GM12891 (cell line): Measurements from ENCODE around the gene PARVB.

ENCODE experiments used
- POLR2A ChIP-seq: IDR thresholded peaks from 2 replicates; pipeline ENCODE4 v1.6.1; 2011; ENCODE audit warnings: low read depth, low read length, control low read depth
- POLR2AphosphoS5 ChIP-seq: IDR thresholded peaks from 2 replicates; pipeline ENCODE4 v1.6.1; 2011; ENCODE audit warnings: low read depth, low read length, control low read depth
- POU2F2 ChIP-seq: IDR thresholded peaks from 2 replicates; pipeline ENCODE4 v1.6.1; 2011; ENCODE audit warnings: low read depth, mild to moderate bottlenecking, control low read depth, low read length, moderate library complexity
- TAF1 ChIP-seq: IDR thresholded peaks from 2 replicates; pipeline ENCODE4 v1.6.1; 2011; ENCODE audit warnings: low read depth, low read length, control low read depth

DNA sequence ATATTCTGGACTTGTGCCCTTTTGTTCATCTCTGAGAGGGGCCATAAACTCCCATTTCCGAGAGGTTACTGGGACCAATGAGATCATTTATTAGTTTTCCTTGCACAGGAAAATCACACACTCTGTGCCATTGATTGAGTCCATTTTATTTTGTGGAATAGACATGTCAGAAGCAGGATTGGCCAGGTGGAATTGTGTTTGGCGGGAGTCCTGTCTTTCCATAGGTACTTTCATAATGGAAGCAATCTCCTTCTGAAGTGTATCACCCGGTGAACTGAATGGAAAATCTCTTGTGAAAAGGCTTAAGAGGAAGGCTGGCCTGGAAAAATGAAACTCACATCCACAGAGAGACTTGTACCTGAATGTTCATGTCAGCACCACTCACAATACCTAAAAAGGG lies 93.6 kb downstream of the PARVB start:
- no peak for TF ChIP-seq TAF1
- no peak for TF ChIP-seq POLR2A
- TF ChIP-seq POLR2AphosphoS5: no peak
- no peak for TF ChIP-seq POU2F2
